ENCODE data around the gene FCRL5.
"Not testable (repeated sequence)": the region's sequence is repeated elsewhere in the genome, so short reads cannot be mapped to it uniquely, and the experiment has no call there.

The FCRL5 gene

GRCh38 chr1:157551694-157552693, at the start of gene FCRL5:
FCRL5 (minus strand) TSS chr1:157552515; CDS start chr1:157552362, 153 bp downstream.
- in situ Hi-C loops (cut with HindIII; ENCODE audit: low sequenced_read_pairs), result no loop called here

GRCh38 chr1:157600236-157600635, 47.9 kb upstream of the FCRL5 start:
- in situ Hi-C loops (cut with HindIII; ENCODE audit: low sequenced_read_pairs), result no loop called here

GRCh38 chr1:157597959-157598667, 45.8 kb upstream of the FCRL5 start, which contains the start of gene FCRL4:
FCRL4 (minus strand) TSS chr1:157598085; CDS start chr1:157597944, 141 bp downstream.
- in situ Hi-C loops (cut with HindIII; ENCODE audit: low sequenced_read_pairs), result no loop called here

GRCh38 chr1:157596384-157596783, 44.1 kb upstream of the FCRL5 start:
- in situ Hi-C loops (cut with HindIII; ENCODE audit: low sequenced_read_pairs), result no loop called here

GRCh38 chr1:157595356-157595755, 43.0 kb upstream of the FCRL5 start:
- in situ Hi-C loops (cut with HindIII; ENCODE audit: low sequenced_read_pairs), result no loop called here

- in situ Hi-C loops (cut with HindIII; ENCODE audit: low sequenced_read_pairs), result no loop called here
Measured at GRCh38 chr1:157585984-157586383, 33.7 kb upstream of the FCRL5 start.

- in situ Hi-C loops (cut with HindIII; ENCODE audit: low sequenced_read_pairs), result no loop called here
Measured at GRCh38 chr1:157584503-157584902, 32.2 kb upstream of the FCRL5 start.

GRCh38 chr1:157580828-157581210, 28.5 kb upstream of the FCRL5 start:
- in situ Hi-C loops (cut with HindIII; ENCODE audit: low sequenced_read_pairs), result no loop called here

GRCh38 chr1:157580179-157580827, 28.0 kb upstream of the FCRL5 start:
- in situ Hi-C loops (cut with HindIII; ENCODE audit: low sequenced_read_pairs), result no loop called here

GRCh38 chr1:157577420-157577819, 25.1 kb upstream of the FCRL5 start:
- in situ Hi-C loops (cut with HindIII; ENCODE audit: low sequenced_read_pairs), result no loop called here

GRCh38 chr1:157575744-157576143, 23.4 kb upstream of the FCRL5 start:
- in situ Hi-C loops (cut with HindIII; ENCODE audit: low sequenced_read_pairs), result no loop called here

- in situ Hi-C loops (cut with HindIII; ENCODE audit: low sequenced_read_pairs), result no loop called here
Measured at GRCh38 chr1:157574836-157575235, 22.5 kb upstream of the FCRL5 start.

- in situ Hi-C loops (cut with HindIII; ENCODE audit: low sequenced_read_pairs), result no loop called here
Measured at GRCh38 chr1:157566484-157567300, 14.4 kb upstream of the FCRL5 start.

- in situ Hi-C loops (cut with HindIII; ENCODE audit: low sequenced_read_pairs), result no loop called here
Measured at GRCh38 chr1:157562515-157562914, 10.2 kb upstream of the FCRL5 start.

GRCh38 chr1:157558119-157558518, 5.8 kb upstream of the FCRL5 start:
- in situ Hi-C loops (cut with HindIII; ENCODE audit: low sequenced_read_pairs), result no loop called here

- in situ Hi-C loops (cut with HindIII; ENCODE audit: low sequenced_read_pairs), result not testable (repeated sequence)
Measured at GRCh38 chr1:157548081-157548480, 4.2 kb downstream of the FCRL5 start.

- in situ Hi-C loops (cut with HindIII; ENCODE audit: low sequenced_read_pairs), result no loop called here
Measured at GRCh38 chr1:157542676-157543075, 9.6 kb downstream of the FCRL5 start.

- in situ Hi-C loops (cut with HindIII; ENCODE audit: low sequenced_read_pairs), result no loop called here
Measured at GRCh38 chr1:157540852-157541251, 11.5 kb downstream of the FCRL5 start.

GRCh38 chr1:157540160-157540748, 12.1 kb downstream of the FCRL5 start:
- in situ Hi-C loops (cut with HindIII; ENCODE audit: low sequenced_read_pairs), result no loop called here

GRCh38 chr1:157539568-157539967, 12.7 kb downstream of the FCRL5 start:
- in situ Hi-C loops (cut with HindIII; ENCODE audit: low sequenced_read_pairs), result no loop called here

All from DLD1 (cell line).